DND-41 (cell line): ENCODE results near the gene CFAP100.

ENCODE experiments used
- CTCF ChIP-seq: IDR thresholded peaks from 2 replicates; pipeline ENCODE4 v1.5.1; 2012; ENCODE audit warnings: borderline replicate concordance, low read length, moderate library complexity, mild to moderate bottlenecking; ENCODE audit not compliant: poor library complexity, severe bottlenecking; ENCODE audit errors: extremely low read depth
- EZH2 ChIP-seq: IDR thresholded peaks from 3 replicates; pipeline ENCODE4 v1.6.1; 2012; ENCODE audit warnings: borderline replicate concordance, low read depth, mild to moderate bottlenecking, moderate library complexity, low read length, inconsistent platforms; ENCODE audit not compliant: severe bottlenecking

- TF ChIP-seq CTCF (no peak), EZH2 (no peak)
These were observed 5.0 kb downstream of the CFAP100 start for GRCh38 chr3:126399756-126400155.
